ENCODE measurements around the gene C1QTNF8.

The C1QTNF8 gene

GRCh38 chr16:1039762-1040161 is 56.3 kb downstream of the C1QTNF8 start:
- no peak for DNase-seq

- no peak for DNase-seq
Measured at GRCh38 chr16:1038932-1039331, 57.1 kb downstream of the C1QTNF8 start.
